GM18502 (cell line): ENCODE results near the gene MARCHF9.
A peak's percentile ranks its signal among the peaks of the same experiment; 100 is the strongest.

ENCODE experiments used
- ATAC-seq: cut with Tn5 transposase; IDR thresholded peaks from one replicate; pipeline ENCODE4 v1.9.1; 2021; ENCODE audit warnings: mild to moderate bottlenecking; ENCODE audit not compliant: unreplicated experiment, poor library complexity

Gene MARCHF9

GRCh38 chr12:57782608-57783465, 27.9 kb downstream of the MARCHF9 start, which contains the start of gene TSFM:
Gene TSFM, plus strand, starts transcription at chr12:57782787. Its CDS starts 15 bp downstream, at chr12:57782802.
- peak; percentile 84 for ATAC-seq

DNA sequence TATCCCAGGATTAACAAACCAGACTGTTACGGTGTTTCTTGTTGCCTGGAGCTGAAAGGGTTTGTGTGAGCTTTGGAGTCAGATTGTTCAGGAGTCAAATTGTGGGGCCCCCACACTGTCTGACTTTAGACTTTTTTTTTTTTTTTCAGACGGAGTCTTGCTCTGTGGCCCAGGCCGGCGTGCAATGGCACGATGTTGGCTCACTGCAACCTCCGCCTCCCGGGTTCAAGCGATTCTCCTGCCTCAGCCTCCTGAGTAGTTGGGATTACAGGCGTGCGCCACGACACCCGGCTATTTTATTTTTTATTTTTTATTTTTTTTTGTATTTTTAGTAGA, 28.5 kb downstream of the MARCHF9 start:
- ATAC-seq = no peak

- no peak for ATAC-seq
Measured at GRCh38 chr12:57783861-57784260, 29.0 kb downstream of the MARCHF9 start.

GRCh38 chr12:57793920-57794319, 39.0 kb downstream of the MARCHF9 start:
- ATAC-seq = no peak

DNA sequence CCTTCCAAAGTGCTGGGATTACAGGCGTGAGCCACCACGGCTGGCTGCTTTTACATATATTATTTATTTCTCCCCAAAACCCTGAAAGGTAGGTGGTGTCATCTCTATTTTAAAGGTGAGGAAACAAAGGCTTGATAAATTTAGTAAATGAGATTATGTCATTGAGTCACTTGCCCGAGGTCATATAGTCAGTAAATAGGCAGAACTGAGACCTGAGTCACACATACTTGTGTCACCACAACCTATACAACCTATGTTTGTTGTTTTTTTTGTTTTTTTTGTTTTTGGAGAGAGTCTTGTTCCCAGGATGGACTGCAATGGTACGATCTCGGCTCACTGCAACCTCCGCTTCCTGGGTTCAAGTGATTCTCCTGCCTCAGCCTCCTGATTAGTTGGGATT, 40.5 kb downstream of the MARCHF9 start:
- ATAC-seq = no peak

DNA sequence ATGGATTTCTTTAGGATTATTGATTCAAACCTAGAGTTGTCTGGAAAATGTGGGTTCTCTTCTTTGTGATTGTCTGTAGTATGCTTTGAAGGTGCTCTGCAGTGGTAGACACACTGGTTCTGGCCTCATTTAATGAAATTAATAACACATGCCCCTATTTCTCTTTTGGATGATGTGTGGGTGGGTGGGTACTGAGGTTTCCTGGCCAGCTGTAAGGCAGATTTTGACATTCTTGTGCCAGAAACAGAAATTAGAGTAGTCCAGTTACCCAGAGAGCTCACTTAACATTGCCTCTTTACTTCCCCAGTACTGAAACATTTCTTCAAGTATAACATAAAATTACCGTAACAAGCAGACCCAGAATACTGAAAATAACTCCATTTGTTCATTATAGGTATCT, 42.1 kb downstream of the MARCHF9 start:
- no peak for ATAC-seq

DNA sequence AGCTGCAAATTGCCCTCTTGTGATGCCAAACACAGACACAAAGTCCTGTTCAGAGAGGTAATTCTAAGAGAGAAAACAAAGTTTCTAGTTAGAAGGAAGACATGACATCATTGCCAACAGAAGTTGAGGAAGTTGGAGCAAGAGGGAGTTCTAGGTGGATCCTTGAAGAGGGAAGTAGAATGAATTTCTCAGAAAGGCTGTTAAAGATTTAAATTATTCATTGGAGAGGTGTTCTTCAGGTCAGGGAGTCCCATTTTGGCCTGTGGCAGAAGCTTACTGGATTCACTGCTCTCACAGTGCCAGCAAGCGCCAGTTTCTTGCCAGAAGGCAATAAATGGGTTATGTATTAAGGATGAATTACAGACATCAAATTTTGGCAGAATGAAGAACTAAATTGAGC, 43.0 kb downstream of the MARCHF9 start:
- ATAC-seq = no peak

DNA sequence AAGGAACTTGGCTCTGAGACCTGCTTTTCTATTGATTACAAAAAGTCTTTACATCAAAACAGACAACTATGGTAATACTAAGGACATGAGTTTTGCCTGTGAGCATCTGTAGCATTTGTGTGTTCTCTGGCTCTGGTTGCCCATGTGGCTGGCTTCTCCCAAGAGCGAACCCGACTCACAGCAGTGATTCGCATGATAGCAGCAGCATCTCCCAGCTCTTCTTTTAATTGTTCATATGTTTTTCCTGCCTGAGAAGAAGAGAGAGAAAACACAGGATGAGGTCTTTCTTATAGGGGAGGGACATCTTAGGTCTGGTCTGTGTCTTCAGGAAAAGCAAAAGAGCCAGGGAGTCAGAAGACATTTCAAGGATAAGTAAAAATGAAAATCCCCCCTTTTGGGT, 46.1 kb downstream of the MARCHF9 start:
- no peak for ATAC-seq

DNA sequence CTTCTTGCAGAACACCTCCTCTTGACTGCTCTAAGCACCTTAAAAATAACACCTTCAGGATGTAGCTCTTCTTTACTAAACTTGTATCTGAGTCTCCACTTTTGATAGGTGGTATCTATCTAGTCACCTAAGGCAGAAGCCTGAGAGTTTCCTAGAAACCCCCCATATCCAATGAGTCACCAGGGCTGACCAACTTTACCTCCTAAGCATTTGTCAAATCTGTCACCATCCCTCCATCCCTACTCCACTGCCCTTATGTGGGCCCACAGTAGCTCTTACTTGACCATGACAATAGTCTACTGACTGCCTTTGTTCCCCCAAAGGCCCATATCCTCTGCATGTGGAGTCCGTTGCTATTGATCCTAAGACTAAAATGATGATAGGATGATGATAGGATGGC, 47.7 kb downstream of the MARCHF9 start:
- no peak for ATAC-seq

- peak; percentile 55 for ATAC-seq
Measured at GRCh38 chr12:57803319-57803893, 48.5 kb downstream of the MARCHF9 start.

GRCh38 chr12:57806677-57807076, 51.8 kb downstream of the MARCHF9 start:
- ATAC-seq = no peak

GRCh38 chr12:57807285-57807684, 52.4 kb downstream of the MARCHF9 start:
- ATAC-seq = no peak

GRCh38 chr12:57808351-57808750, 53.4 kb downstream of the MARCHF9 start:
- ATAC-seq = no peak

GRCh38 chr12:57809425-57809824, 54.5 kb downstream of the MARCHF9 start:
- ATAC-seq = no peak
